ENCODE measurements around the gene CHD9. TPM values are rescaled to one million over a fixed set of nuclear protein-coding genes. Genes with fewer than 3 reads are reported as not detected.
A peak's percentile ranks its signal among the peaks of the same experiment; 100 is the strongest.

CHD9 gene
- total RNA-seq, 1 donor from 2014 or later = 77.4 TPM

DNA sequence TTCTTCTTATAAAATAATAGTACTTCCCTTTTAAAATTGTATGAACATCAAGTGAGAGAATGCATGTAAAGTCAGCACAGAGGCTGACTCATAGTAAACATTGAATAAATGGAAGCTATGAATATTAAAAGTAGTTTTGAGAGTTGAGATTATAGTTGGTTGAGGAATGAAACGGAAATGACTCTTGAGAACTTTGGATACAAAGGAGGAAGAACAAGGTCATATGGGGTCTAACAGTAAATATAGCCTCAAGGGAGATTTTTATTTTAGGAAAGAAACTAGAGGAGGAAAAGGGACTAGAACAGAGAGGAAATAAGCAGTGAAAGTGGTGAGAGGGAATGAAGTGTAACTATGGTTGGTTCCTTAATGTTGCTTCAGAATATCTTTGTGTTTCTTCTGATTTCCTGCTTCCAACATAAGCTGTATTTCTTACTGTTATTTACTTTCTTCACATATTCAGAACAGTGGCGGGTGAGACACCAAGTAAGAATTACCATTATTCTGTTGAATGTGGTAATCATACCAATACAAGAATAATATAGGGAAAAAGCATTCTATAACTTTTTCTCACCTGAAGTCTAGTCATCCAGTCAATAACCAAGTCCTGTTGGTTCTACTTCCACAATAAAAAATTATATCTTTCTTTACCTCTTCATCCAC lies 165.1 kb downstream of the CHD9 start:
- Mint-ChIP-seq H3K27me3 (ENCODE audit: low read depth, unreplicated experiment) (no peaks in the 10 kb centered on the region), H3K4me3 (ENCODE audit: unreplicated experiment) (no peak overlapping the region), H3K27ac (ENCODE audit: unreplicated experiment) (no peak overlapping the region), H3K4me1 (ENCODE audit: low read depth, unreplicated experiment) (peaks cover 2% of the 10 kb centered on the region), H3K9me3 (ENCODE audit: unreplicated experiment) (no peaks in the 10 kb centered on the region), H3K36me3 (ENCODE audit: low read depth, unreplicated experiment) (no peaks in the 10 kb centered on the region)
- peak overlapping the region; percentile 58 for H3K27ac ChIP-seq (ENCODE audit: low read depth, low read length)
- H3K79me2 ChIP-seq (ENCODE audit: insufficient read depth, low read length) = peaks cover 93% of the 10 kb centered on the region
- peaks cover 33% of the 10 kb centered on the region for H4K20me1 ChIP-seq (ENCODE audit: insufficient read depth, low read length)
- no peak for FAIRE-seq
- peak overlapping the region; percentile 48 for H3K4me2 ChIP-seq (ENCODE audit: low read length)
- peaks cover 11% of the 10 kb centered on the region for H3K4me1 ChIP-seq (ENCODE audit: insufficient read depth, low read length)
- DNase-seq (ENCODE audit: low read depth) = peak; percentile 19
- H2AFZ ChIP-seq (ENCODE audit: low read depth, low read length) = no peak overlapping the region
- H3K9me3 ChIP-seq (ENCODE audit: insufficient read depth, low read depth, low read length) = no peaks in the 10 kb centered on the region
- no peak overlapping the region for H3K4me3 ChIP-seq (ENCODE audit: insufficient read depth, low read depth, low read length)
- peaks cover 8% of the 10 kb centered on the region for H3K36me3 ChIP-seq (ENCODE audit: insufficient read depth, low read length)
- TF ChIP-seq, protein P1, sequence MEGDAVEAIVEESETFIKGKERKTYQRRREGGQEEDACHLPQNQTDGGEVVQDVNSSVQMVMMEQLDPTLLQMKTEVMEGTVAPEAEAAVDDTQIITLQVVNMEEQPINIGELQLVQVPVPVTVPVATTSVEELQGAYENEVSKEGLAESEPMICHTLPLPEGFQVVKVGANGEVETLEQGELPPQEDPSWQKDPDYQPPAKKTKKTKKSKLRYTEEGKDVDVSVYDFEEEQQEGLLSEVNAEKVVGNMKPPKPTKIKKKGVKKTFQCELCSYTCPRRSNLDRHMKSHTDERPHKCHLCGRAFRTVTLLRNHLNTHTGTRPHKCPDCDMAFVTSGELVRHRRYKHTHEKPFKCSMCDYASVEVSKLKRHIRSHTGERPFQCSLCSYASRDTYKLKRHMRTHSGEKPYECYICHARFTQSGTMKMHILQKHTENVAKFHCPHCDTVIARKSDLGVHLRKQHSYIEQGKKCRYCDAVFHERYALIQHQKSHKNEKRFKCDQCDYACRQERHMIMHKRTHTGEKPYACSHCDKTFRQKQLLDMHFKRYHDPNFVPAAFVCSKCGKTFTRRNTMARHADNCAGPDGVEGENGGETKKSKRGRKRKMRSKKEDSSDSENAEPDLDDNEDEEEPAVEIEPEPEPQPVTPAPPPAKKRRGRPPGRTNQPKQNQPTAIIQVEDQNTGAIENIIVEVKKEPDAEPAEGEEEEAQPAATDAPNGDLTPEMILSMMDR (IDR thresholded peaks at IDR 0.05; ENCODE audit: insufficient read depth, low read depth, low read length) = no peak
- TF ChIP-seq EZH2 (IDR thresholded peaks at IDR 0.05; ENCODE audit: insufficient read depth, low read length) = no peak
- H3K27me3 ChIP-seq (ENCODE audit: insufficient read depth, low read length) = no peaks in the 10 kb centered on the region
- peak overlapping the region; percentile 32 for H3K9ac ChIP-seq (ENCODE audit: low read length)

DNA sequence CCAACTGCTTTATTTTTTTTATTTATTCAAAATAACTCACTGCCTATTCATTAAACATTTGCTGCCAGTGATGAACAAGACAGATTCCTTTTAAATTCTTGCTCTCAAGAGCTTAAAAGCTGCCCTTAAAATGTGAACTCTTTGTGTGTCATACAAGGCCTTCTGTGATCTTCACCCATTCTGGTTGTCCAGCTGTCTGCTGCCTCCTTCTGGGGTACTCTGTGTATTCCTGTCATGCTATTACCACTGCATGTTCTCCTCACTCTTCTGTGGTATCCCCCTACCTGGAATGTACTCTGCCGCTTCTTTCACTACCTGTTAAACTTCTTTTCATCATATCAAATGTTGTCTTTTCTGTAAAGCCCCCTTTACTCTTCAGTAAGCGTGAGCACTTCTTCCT lies 165.8 kb downstream of the CHD9 start:
- Mint-ChIP-seq H3K9me3 (ENCODE audit: unreplicated experiment) (no peaks in the 10 kb centered on the region), H3K36me3 (ENCODE audit: low read depth, unreplicated experiment) (peaks cover 2% of the 10 kb centered on the region), H3K4me3 (ENCODE audit: unreplicated experiment) (no peak overlapping the region), H3K27me3 (ENCODE audit: low read depth, unreplicated experiment) (no peaks in the 10 kb centered on the region), H3K27ac (ENCODE audit: unreplicated experiment) (no peak overlapping the region), H3K4me1 (ENCODE audit: low read depth, unreplicated experiment) (peaks cover 2% of the 10 kb centered on the region)
- H3K4me3 ChIP-seq (ENCODE audit: insufficient read depth, low read depth, low read length) = no peak overlapping the region
- peaks cover 11% of the 10 kb centered on the region for H3K4me1 ChIP-seq (ENCODE audit: insufficient read depth, low read length)
- no peak overlapping the region for H2AFZ ChIP-seq (ENCODE audit: low read depth, low read length)
- H4K20me1 ChIP-seq (ENCODE audit: insufficient read depth, low read length) = peaks cover 28% of the 10 kb centered on the region
- peaks cover 8% of the 10 kb centered on the region for H3K36me3 ChIP-seq (ENCODE audit: insufficient read depth, low read length)
- no peak overlapping the region for H3K4me2 ChIP-seq (ENCODE audit: low read length)
- H3K9me3 ChIP-seq (ENCODE audit: insufficient read depth, low read depth, low read length) = no peaks in the 10 kb centered on the region
- TF ChIP-seq, protein P1 (IDR thresholded peaks at IDR 0.05; ENCODE audit: insufficient read depth, low read depth, low read length) = peak; percentile 17
- TF ChIP-seq EZH2 (IDR thresholded peaks at IDR 0.05; ENCODE audit: insufficient read depth, low read length) = no peak
- H3K27me3 ChIP-seq (ENCODE audit: insufficient read depth, low read length) = no peaks in the 10 kb centered on the region
- DNase-seq (ENCODE audit: low read depth) (peak; percentile 33), FAIRE-seq (no peak)
- no peak overlapping the region for H3K9ac ChIP-seq (ENCODE audit: low read length)
- no peak overlapping the region for H3K27ac ChIP-seq (ENCODE audit: low read depth, low read length)
- peaks cover 86% of the 10 kb centered on the region for H3K79me2 ChIP-seq (ENCODE audit: insufficient read depth, low read length)

DNA sequence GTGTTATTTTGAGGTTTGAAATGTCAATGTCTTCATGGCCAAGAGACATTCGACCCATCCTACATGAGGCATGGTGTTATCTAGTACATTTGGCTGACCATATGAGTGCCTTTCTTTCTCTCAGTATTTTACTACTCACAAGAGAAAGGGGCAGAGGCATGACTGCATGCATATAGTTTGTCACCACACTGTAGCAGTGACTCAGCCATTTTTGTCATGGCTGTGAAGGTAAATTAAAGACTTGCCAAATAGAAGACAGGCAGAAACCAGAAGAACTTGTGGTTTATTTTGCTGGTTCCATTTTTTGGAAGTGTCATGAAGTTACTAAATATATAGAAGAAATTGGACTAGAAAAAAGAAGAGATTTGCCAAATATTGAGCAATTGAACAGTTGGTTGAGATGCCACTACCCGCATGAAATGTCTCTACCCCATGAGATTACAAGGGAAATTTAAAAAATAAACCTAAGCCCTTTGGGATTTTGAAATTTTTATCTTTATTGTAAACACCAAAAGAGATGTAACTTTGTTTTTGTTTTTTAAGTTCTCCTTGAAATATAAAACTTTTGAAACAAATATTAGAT lies 170.3 kb downstream of the CHD9 start:
- Mint-ChIP-seq H3K4me3 (ENCODE audit: unreplicated experiment) (no peak overlapping the region), H3K27ac (ENCODE audit: unreplicated experiment) (peak overlapping the region; percentile 66), H3K4me1 (ENCODE audit: low read depth, unreplicated experiment) (peaks cover 2% of the 10 kb centered on the region), H3K9me3 (ENCODE audit: unreplicated experiment) (no peaks in the 10 kb centered on the region), H3K36me3 (ENCODE audit: low read depth, unreplicated experiment) (peaks cover 2% of the 10 kb centered on the region), H3K27me3 (ENCODE audit: low read depth, unreplicated experiment) (no peaks in the 10 kb centered on the region)
- Histone ChIP-seq H3K4me3 (ENCODE audit: insufficient read depth, low read depth, low read length) (no peak overlapping the region), H3K27me3 (ENCODE audit: insufficient read depth, low read length) (no peaks in the 10 kb centered on the region), H3K4me2 (ENCODE audit: low read length) (no peak overlapping the region), H2AFZ (ENCODE audit: low read depth, low read length) (no peak overlapping the region), H3K27ac (ENCODE audit: low read depth, low read length) (no peak overlapping the region), H3K9me3 (ENCODE audit: insufficient read depth, low read depth, low read length) (no peaks in the 10 kb centered on the region), H3K9ac (ENCODE audit: low read length) (no peak overlapping the region), H3K4me1 (ENCODE audit: insufficient read depth, low read length) (peaks cover 1% of the 10 kb centered on the region), H3K79me2 (ENCODE audit: insufficient read depth, low read length) (peaks cover 42% of the 10 kb centered on the region), H3K36me3 (ENCODE audit: insufficient read depth, low read length) (peaks cover 35% of the 10 kb centered on the region), H4K20me1 (ENCODE audit: insufficient read depth, low read length) (peaks cover 12% of the 10 kb centered on the region)
- DNase-seq (ENCODE audit: low read depth) (peak; percentile 23), FAIRE-seq (no peak)
- TF ChIP-seq, protein P1 (IDR thresholded peaks at IDR 0.05; ENCODE audit: insufficient read depth, low read depth, low read length) = no peak
- TF ChIP-seq EZH2 (IDR thresholded peaks at IDR 0.05; ENCODE audit: insufficient read depth, low read length) = no peak

Data from astrocyte (in vitro differentiated cells and primary cell).